PC-3 (cell line): Measurements from ENCODE around the gene CCDC178. TPM values are rescaled to one million over a fixed set of nuclear protein-coding genes. Genes with fewer than 3 reads are reported as not detected.

Experiments used
- ATAC-seq: fragments of 200-7000 bp; cut with Tn5 transposase; 2 replicates; pipeline ENCODE4 v1.9.1; 2020; ENCODE audit warnings: mild to moderate bottlenecking, moderate library complexity
- BruUV-seq: library from RNA; stranded (reverse); fragments of 400-500 nt; replicated peaks from 2 replicates; lab custom pipeline; 2021; lab: Mats Ljungman, UMichigan
- CTCF ChIA-PET: fragments of 300-600 bp; sonication (Branson Sonifier 250); formaldehyde crosslinking; loops from one replicate; lab custom pipeline; 2022; ENCODE audit warnings: antibody characterized with exemption; lab: Charles Lee
- POLR2A ChIA-PET: fragments of 300-600 bp; sonication (Branson Sonifier 250); formaldehyde crosslinking; loops from one replicate; lab custom pipeline; 2022; ENCODE audit warnings: antibody characterized with exemption; ENCODE audit not compliant: unreplicated experiment; lab: Charles Lee
- DNase-seq: peaks from one replicate; pipeline ENCODE4 v3.0.0-alpha.2; 2015
- H2AFZ ChIP-seq: fragments of 300-600 bp; sonication (generic); 2 replicates; pipeline ENCODE4 v1.6.0; 2016; ENCODE audit warnings: antibody characterized with exemption, low read length
- H3F3A ChIP-seq: fragments of 300-600 bp; sonication (generic); one replicate; pipeline ENCODE4 v1.6.0; 2017; ENCODE audit warnings: antibody characterized with exemption, low read length, control low read depth, mild to moderate bottlenecking; ENCODE audit not compliant: unreplicated experiment
- H3K27ac ChIP-seq: fragments of 300-600 bp; sonication (generic); 2 replicates; pipeline ENCODE4 v1.5.1; 2016; ENCODE audit warnings: mild to moderate bottlenecking, low read length
- H3K27me3 ChIP-seq: fragments of 300-600 bp; sonication (generic); 2 replicates; pipeline ENCODE4 v1.6.1; 2016; ENCODE audit warnings: low read length, mixed read lengths
- H3K36me3 ChIP-seq: fragments of 300-600 bp; sonication (generic); 2 replicates; pipeline ENCODE4 v1.6.1; 2016; ENCODE audit warnings: low read depth, mixed run types, low read length, mixed read lengths
- H3K4me1 ChIP-seq: fragments of 300-600 bp; sonication (generic); 2 replicates; pipeline ENCODE4 v1.5.1; 2016; ENCODE audit warnings: low read length; ENCODE audit not compliant: insufficient read depth
- H3K4me2 ChIP-seq: fragments of 300-600 bp; sonication (generic); 2 replicates; pipeline ENCODE4 v1.6.0; 2016; ENCODE audit warnings: low read length
- H3K4me3 ChIP-seq: fragments of 300-600 bp; sonication (generic); 2 replicates; pipeline ENCODE4 v1.5.1; 2016; ENCODE audit warnings: mild to moderate bottlenecking, low read length, mixed read lengths
- H3K79me2 ChIP-seq: fragments of 300-600 bp; sonication (generic); 2 replicates; pipeline ENCODE4 v1.6.1; 2017; ENCODE audit warnings: low read length, mixed read lengths
- H3K9ac ChIP-seq: fragments of 300-600 bp; sonication (generic); 2 replicates; pipeline ENCODE4 v1.6.0; 2016; ENCODE audit warnings: mild to moderate bottlenecking, low read length
- H3K9me2 ChIP-seq: fragments of 300-600 bp; sonication (generic); replicated peaks from 2 replicates; pipeline ENCODE4 v1.6.1; 2016; ENCODE audit warnings: mixed run types, low read length, mixed read lengths
- H3K9me3 ChIP-seq: fragments of 300-600 bp; sonication (generic); 2 replicates; pipeline ENCODE4 v1.6.1; 2016; ENCODE audit warnings: low read length, mixed read lengths
- H4K20me1 ChIP-seq: fragments of 300-600 bp; sonication (generic); 2 replicates; pipeline ENCODE4 v1.6.1; 2016; ENCODE audit warnings: low read length, mixed read lengths
- CTCF ChIP-seq: fragments of 300-600 bp; sonication (generic); conservative IDR thresholded peaks from 2 replicates; pipeline ENCODE4 v1.5.1; 2017; ENCODE audit warnings: antibody characterized with exemption, low read depth, mild to moderate bottlenecking, low read length
- EZH2 ChIP-seq: fragments of 300-600 bp; sonication (generic); IDR thresholded peaks from one replicate; pipeline ENCODE4 v1.6.1; 2017; ENCODE audit warnings: antibody characterized with exemption, mild to moderate bottlenecking, low read length; ENCODE audit not compliant: unreplicated experiment
- EZH2phosphoT487 ChIP-seq: fragments of 300-600 bp; sonication (generic); IDR thresholded peaks from 2 replicates; pipeline ENCODE4 v1.6.1; 2018; ENCODE audit warnings: mild to moderate bottlenecking, antibody characterized with exemption, low read length, borderline replicate concordance
- intact Hi-C: fragments of 100-400 bp; cut with micrococcal nuclease; formaldehyde crosslinking; loops from 2 replicates; pipeline ENCODE4 v1.9.0; 2023
- total RNA-seq: library from RNA; depleted of rRNA; stranded (reverse); fragments of >200 nt; gene quantifications from 2 replicates; pipeline ENCODE4 v1.2.3, GENCODE V29; 2014

Gene CCDC178
- total RNA-seq, 1 experiment from 2014 or later, result not detected

DNA sequence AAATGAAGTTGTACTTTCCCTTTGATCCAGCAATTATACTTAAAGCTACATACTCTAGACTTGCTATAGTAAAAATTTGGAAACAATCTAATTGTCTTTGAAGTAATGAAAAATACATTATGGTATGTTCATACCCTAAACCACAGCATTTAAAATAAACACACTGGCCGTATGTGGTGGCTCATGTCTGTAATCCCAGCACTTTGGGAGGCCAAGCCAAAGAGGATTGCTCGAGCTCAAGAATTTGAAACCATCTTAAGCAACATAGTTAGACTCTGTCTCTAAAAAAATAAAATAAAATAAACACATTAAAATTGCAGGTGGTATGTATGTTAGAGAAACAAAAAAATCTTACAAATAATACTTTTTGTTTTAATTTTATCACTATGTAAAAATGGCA lies 459.6 kb downstream of the CCDC178 start:
- Histone ChIP-seq H4K20me1 (no peaks in the 10 kb centered on the region), H3F3A (no peaks in the 10 kb centered on the region), H3K36me3 (no peaks in the 10 kb centered on the region), H3K79me2 (no peaks in the 10 kb centered on the region), H2AFZ (no peak overlapping the region), H3K27me3 (no peaks in the 10 kb centered on the region), H3K9ac (no peak overlapping the region), H3K4me2 (no peak overlapping the region), H3K4me3 (no peak overlapping the region), H3K4me1 (no peaks in the 10 kb centered on the region), H3K27ac (no peak overlapping the region), H3K9me3 (no peaks in the 10 kb centered on the region), H3K9me2 (no peaks in the 10 kb centered on the region)
- TF ChIP-seq EZH2phosphoT487, result no peak
- no peak for TF ChIP-seq CTCF
- no peak for TF ChIP-seq EZH2
- DNase-seq (no peak), ATAC-seq (no peak)
- intact Hi-C loops, result no loop called here
- ChIA-PET POLR2A (no interaction called here), CTCF (no interaction called here)
- no TSS peak for BruUV-seq

DNA sequence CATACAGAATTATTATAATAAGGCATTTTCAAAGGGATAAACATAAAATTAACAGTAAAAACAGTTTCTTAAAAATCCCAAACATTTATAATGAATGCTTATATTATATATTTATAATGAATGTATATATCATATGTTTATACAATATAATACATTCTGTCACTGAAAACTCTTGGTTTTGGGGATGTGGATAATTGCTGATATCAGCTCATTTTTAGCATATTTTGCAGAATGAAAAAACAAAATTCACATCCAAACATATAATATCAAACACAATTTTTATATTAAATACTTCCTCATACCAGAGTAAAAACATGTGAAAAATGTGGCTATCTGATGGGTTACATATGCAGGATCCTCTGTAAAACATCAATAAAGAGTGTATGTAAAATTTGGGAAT lies 465.0 kb downstream of the CCDC178 start:
- no peaks in the 10 kb centered on the region for H3F3A ChIP-seq
- no peaks in the 10 kb centered on the region for H3K9me3 ChIP-seq
- DNase-seq (no peak), ATAC-seq (no peak)
- H3K27me3 ChIP-seq, result no peaks in the 10 kb centered on the region
- no peak overlapping the region for H2AFZ ChIP-seq
- intact Hi-C loops, result no loop called here
- H3K9me2 ChIP-seq, result no peaks in the 10 kb centered on the region
- H3K4me2 ChIP-seq, result no peak overlapping the region
- H3K9ac ChIP-seq, result no peak overlapping the region
- H3K4me1 ChIP-seq, result no peaks in the 10 kb centered on the region
- TF ChIP-seq EZH2 (no peak), EZH2phosphoT487 (no peak), CTCF (no peak)
- no peaks in the 10 kb centered on the region for H4K20me1 ChIP-seq
- no TSS peak for BruUV-seq
- H3K4me3 ChIP-seq, result no peak overlapping the region
- CTCF ChIA-PET, result no interaction called here
- no peak overlapping the region for H3K27ac ChIP-seq
- POLR2A ChIA-PET, result no interaction called here
- no peaks in the 10 kb centered on the region for H3K79me2 ChIP-seq
- no peaks in the 10 kb centered on the region for H3K36me3 ChIP-seq

DNA sequence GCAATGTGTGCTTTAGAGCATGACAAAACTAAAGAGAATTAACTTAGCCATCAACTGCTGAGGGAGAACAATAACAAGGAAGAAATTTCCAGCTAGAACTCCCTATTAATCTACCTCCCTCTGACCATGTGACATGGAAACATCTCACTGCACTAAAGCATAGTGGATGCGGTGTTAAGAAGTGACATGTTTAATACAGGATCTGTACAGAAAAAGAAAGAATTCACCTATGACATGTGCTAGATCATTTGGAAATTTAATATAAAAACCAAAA lies 465.4 kb downstream of the CCDC178 start:
- DNase-seq (no peak), ATAC-seq (no peak)
- no peaks in the 10 kb centered on the region for H3K79me2 ChIP-seq
- H3K36me3 ChIP-seq, result no peaks in the 10 kb centered on the region
- H4K20me1 ChIP-seq, result no peaks in the 10 kb centered on the region
- H3K9me2 ChIP-seq, result no peaks in the 10 kb centered on the region
- H3K4me2 ChIP-seq, result no peak overlapping the region
- no peak overlapping the region for H3K9ac ChIP-seq
- POLR2A ChIA-PET, result no interaction called here
- H3F3A ChIP-seq, result no peaks in the 10 kb centered on the region
- H3K9me3 ChIP-seq, result no peaks in the 10 kb centered on the region
- H3K27me3 ChIP-seq, result no peaks in the 10 kb centered on the region
- TF ChIP-seq CTCF (no peak), EZH2phosphoT487 (no peak), EZH2 (no peak)
- no TSS peak for BruUV-seq
- H3K27ac ChIP-seq, result no peak overlapping the region
- intact Hi-C loops, result no loop called here
- CTCF ChIA-PET, result no interaction called here
- H3K4me3 ChIP-seq, result no peak overlapping the region
- H3K4me1 ChIP-seq, result no peaks in the 10 kb centered on the region
- no peak overlapping the region for H2AFZ ChIP-seq
